GM19468 (cell line): ENCODE data around the gene QKI.

Experiments
- ATAC-seq: cut with Tn5 transposase; IDR thresholded peaks from one replicate; pipeline ENCODE4 v1.9.1; 2021; ENCODE audit warnings: mild to moderate bottlenecking, moderate library complexity, moderate number of reproducible peaks; ENCODE audit not compliant: unreplicated experiment; ENCODE audit errors: extremely low read depth

Gene QKI

DNA sequence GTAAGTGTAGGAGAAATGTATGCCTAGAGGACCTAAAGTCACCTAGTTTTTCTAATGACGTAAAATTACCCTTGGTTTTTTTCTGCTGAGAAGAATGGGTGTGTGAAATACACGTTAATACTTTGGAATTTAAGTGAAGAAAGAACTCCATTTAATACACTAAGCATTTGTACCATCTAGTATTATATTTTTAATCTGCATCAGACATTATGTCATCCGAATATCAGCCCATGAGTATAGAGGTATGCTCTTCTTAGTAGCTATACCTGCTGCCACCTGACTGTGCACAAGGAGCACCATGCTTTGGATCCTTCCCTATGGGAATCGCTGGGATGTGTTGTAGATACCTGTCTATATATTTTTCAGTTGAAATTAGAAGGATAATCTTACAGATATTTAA lies 106.4 kb downstream of the QKI start:
- ATAC-seq = no peak

- no peak for ATAC-seq
These were observed 107.5 kb downstream of the QKI start for GRCh38 chr6:163522033-163522432.

DNA sequence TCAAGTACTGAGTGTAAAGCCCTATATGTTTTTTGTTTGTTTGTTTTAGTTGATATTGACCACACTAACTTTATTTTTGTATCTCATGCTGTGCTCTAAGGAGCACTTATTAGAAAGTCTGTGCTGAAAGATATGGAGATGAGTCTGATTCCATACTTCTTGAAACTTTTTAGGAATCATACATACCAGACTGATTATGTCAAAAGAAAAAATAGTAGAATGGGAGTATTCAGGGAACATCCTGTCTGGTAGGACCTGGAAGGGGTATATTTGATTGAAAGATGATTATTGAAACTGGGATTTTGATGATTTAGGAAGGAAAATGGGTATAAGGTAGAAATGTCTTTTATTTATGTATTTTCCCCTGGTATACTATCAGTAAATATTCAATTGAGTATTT lies 111.4 kb downstream of the QKI start:
- ATAC-seq = no peak

GRCh38 chr6:163526346-163526745 lies 111.8 kb downstream of the QKI start:
- ATAC-seq = no peak

- ATAC-seq = no peak
These were observed 112.8 kb downstream of the QKI start for GRCh38 chr6:163527291-163527690.

DNA sequence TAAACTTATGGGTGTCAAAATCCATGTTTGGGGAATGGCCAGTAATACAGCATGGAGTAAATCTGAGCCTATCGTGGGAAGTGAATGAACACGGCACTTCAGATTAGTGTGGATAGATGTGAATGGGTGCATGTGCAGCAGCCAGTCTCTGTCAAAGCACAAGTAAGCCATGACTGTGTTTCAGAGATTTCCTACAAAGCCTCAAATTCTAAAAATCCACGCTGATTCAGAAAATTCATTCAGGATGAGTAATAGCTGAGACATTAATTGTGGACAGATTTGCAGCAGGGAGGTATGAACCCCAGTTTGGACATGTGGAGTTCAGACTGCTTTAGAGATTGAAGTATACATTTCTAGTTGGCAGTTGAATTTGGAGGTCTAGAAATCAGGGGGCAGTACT lies 115.1 kb downstream of the QKI start:
- no peak for ATAC-seq

DNA sequence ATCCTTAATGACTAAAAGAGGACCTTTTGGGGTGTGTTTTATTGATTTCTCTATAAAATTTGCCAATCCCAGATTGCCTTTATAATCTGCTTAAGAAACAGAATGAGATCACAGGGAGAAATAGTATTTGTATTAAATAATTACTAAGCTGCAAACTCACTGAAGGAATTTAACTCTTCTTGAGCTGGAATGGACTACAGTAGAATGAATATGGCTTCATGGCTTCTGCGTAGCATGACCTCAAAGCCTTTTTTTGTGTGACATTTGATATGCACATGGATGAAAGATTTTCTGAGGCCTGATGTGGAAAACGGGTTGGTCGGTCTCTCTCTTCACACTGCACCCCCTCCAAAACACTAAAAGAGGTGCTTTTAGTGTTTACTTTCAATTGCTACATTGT lies 115.9 kb downstream of the QKI start:
- no peak for ATAC-seq

DNA sequence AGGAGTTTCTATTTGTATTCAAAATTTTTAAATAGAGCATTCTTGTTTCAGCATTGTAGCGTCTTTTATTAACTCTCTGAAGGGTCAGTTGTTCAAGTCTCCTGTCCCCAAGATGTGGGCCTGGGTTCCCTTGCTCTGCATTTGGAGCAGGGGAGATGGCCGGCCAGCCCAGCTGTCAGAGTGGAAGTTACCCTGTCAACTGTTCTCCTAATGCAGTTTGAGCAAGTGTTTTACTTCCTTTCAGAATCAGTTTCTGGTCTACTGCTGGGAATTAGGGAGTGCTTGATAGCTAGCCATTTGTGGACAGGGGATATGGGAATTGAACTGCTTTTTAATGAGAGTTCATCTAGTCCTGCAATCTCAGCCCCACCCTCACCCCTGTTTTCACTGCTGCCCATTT lies 116.6 kb downstream of the QKI start:
- no peak for ATAC-seq

DNA sequence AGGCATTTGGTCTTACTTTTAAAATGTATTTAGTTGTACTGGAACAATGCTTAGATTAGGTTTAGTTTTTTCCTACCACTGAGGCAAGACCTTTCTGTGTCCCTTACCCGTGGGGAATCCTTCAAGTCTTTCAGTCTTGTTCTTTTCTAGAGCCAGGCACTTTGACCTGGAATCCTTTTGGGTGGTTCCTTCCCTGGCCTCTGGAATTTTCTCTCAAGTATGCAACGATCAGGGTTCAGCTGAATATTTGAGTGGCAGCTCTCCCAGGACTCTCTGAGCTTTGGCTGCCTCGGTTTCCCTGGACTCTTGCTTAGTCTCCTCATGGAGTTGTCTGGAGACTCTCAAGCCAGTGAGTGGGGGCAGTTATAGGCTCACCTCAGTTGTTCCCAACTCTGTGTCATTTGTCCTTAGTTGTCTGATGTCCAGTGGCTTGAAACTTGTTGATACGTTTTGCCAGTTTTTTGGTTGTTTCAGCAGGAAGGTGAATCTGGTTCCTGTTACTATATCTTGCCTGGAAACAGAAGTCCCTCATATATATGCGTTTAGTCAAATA lies 118.1 kb downstream of the QKI start:
- no peak for ATAC-seq

GRCh38 chr6:163533443-163533842 lies 118.9 kb downstream of the QKI start:
- no peak for ATAC-seq

DNA sequence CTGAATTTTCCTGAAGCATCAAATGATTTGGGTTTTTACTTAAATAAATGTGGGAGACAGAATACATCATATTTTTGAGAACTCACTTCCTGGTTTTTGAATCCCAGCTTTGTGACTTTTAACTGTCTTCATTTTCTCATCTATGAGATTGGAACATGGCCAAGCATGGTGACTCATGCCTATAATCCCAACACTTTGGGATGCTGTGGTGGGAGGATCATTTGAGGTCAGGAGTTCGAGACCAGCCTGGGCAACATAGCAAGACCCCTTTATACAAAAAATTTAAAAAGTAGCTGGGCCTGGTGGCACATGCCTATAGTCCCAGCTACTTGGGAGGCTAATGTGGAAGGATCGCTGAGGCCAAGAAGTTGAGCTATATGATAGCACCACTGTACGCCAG lies 122.3 kb downstream of the QKI start:
- no peak for ATAC-seq

GRCh38 chr6:163538331-163538730 lies 123.8 kb downstream of the QKI start:
- ATAC-seq = no peak

DNA sequence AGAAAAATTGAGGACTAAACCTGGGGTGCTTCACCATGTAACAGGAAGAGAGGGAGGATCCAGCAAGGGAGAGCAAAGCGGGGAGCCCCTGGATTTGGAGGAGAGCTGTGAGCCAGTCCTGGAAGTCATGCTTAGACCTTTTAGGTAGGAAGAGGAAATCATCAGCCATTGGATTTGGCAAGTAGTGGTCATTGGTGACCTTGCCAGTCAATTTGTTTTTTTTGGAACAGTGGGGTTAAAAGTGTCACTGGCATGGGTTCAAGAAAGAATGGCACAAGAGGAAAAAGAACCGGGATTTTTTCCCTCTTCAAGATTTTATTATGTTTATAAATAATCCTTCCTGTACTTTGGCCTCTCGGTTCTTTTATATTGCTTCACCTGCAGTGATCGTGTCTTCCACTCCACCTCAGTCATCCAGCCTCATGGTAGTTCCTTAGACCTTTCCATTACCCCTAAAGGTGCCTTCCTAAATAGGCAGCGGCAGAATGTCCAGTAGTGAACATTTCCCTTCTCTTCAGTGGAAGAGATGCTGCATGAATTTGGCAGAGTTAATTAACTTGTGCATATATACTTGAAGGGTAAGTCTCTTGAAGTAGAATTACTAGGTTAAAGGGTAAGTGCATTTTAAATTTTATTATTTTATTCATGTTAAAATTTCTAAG lies 124.7 kb downstream of the QKI start:
- ATAC-seq = no peak

DNA sequence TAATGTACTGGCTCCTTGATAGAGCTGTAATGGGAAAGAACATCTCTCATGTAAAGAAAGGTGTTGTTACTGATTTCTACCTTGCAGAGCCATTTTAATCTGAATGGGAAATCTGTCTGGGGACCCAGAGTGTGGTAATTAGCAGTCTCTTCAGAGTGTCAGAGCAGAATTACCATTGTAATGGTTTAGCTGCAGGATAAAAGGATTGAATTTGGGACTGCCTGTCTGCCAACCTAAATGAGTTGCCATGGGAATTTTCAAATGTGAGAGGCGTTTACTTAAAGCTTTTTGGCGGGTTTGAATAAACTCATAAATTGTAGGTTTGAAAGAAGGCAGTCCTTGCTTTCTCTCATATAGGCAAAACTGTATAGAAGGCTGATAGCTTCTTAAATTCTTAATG lies 128.8 kb downstream of the QKI start:
- no peak for ATAC-seq

GRCh38 chr6:163545370-163545769 lies 130.9 kb downstream of the QKI start:
- no peak for ATAC-seq

GRCh38 chr6:163547287-163547686 lies 132.8 kb downstream of the QKI start:
- no peak for ATAC-seq

GRCh38 chr6:163548624-163549023 lies 134.1 kb downstream of the QKI start:
- ATAC-seq = no peak

- no peak for ATAC-seq
These were observed 139.5 kb downstream of the QKI start for GRCh38 chr6:163554032-163554431.

DNA sequence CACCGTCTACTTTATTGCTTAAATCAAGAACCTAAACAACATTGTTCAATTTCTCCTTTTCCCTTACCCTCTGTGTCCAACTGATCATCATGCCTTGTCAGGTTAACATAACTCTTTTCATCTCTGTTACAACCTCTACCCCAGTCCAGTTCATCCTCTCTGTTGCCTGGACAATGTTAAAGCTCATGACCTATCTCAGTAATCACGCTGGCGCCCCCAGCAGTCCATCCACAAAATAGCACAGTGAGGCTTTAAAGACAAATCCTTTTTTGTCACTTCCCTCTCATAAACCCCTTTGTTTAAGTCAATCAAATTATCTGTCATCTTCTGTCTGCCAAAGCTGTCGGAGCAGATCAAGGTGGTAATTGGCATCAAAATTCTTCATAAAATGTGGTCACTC lies 140.1 kb downstream of the QKI start:
- ATAC-seq = no peak

GRCh38 chr6:163559661-163560060 lies 145.1 kb downstream of the QKI start:
- no peak for ATAC-seq

DNA sequence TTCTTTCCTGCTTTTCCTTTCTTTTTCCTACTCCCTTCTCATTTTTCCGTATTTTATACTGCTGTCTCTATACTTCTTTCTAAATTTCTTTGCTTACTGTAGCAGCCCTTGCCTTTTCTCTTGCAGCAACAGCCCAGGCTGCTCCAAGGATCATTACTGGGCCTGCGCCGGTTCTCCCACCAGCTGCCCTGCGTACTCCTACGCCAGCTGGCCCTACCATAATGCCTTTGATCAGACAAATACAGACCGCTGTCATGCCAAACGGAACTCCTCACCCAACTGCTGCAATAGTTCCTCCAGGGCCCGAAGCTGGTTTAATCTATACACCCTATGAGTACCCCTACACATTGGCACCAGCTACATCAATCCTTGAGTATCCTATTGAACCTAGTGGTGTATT lies 148.8 kb downstream of the QKI start:
- ATAC-seq = no peak

DNA sequence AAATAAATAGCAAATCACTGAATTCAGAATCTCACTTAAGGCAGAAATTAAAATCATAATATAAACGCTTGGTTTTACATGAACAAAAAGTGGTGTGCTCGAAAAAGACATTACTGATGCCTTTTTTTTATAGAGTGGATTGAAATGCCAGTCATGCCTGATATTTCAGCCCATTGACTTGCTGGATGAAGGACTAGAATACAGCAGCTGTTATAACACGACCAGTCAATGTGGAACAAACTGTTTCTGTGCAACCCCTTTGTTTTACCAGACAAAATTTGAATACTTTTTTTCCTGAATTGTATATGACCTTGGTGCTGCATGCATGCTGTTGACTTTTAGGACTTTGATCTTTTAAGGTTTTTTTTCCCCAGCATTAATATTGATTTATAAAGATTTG lies 150.0 kb downstream of the QKI start:
- ATAC-seq = no peak
